HG03575 (cell line): ENCODE data around the gene IFNGR1.

ENCODE experiments used
- ATAC-seq: cut with Tn5 transposase; IDR thresholded peaks from one replicate; pipeline ENCODE4 v1.9.1; 2021; ENCODE audit not compliant: unreplicated experiment, insufficient number of reproducible peaks, low FRiP score; ENCODE audit errors: extremely low read depth

The IFNGR1 gene

GRCh38 chr6:137165375-137166246 is 53.6 kb downstream of the IFNGR1 start:
- no peak for ATAC-seq

GRCh38 chr6:137163732-137164318 is 55.4 kb downstream of the IFNGR1 start:
- ATAC-seq: no peak

GRCh38 chr6:137162692-137163306 is 56.4 kb downstream of the IFNGR1 start:
- ATAC-seq: no peak

GRCh38 chr6:137161949-137162348 is 57.2 kb downstream of the IFNGR1 start:
- no peak for ATAC-seq

GRCh38 chr6:137160763-137161162 is 58.4 kb downstream of the IFNGR1 start:
- no peak for ATAC-seq

- no peak for ATAC-seq
These were observed 59.3 kb downstream of the IFNGR1 start for GRCh38 chr6:137159912-137160311.

GRCh38 chr6:137157601-137158000 is 61.6 kb downstream of the IFNGR1 start:
- ATAC-seq: no peak

GRCh38 chr6:137156650-137157049 is 62.5 kb downstream of the IFNGR1 start:
- ATAC-seq: no peak

GRCh38 chr6:137155830-137156229 is 63.4 kb downstream of the IFNGR1 start:
- no peak for ATAC-seq

GRCh38 chr6:137150072-137150471 is 69.1 kb downstream of the IFNGR1 start:
- ATAC-seq: no peak

- ATAC-seq: no peak
These were observed 70.2 kb downstream of the IFNGR1 start for GRCh38 chr6:137149035-137149393.

- no peak for ATAC-seq
These were observed 70.7 kb downstream of the IFNGR1 start for GRCh38 chr6:137148306-137149034.
